Lung microvascular endothelial cell (primary cell): ENCODE data around the gene SRRD. TPM values are rescaled to one million over a fixed set of nuclear protein-coding genes. Genes with fewer than 3 reads are reported as not detected.

Experiments used
- DNase-seq, 2 donors: peaks; one replicate each; pipeline versions ENCODE4 v3.0.0 to v3.0.0-alpha.2; 2010; ENCODE audit warnings: low read depth in 2 of 2
- total RNA-seq: library from RNA; depleted of rRNA; stranded (reverse); fragments of >200 nt; gene quantifications from 2 replicates; pipeline ENCODE4 v1.2.1, GENCODE V29; 2014

The SRRD gene
- total RNA-seq, 1 donor from 2014 or later = 7.5 TPM

GRCh38 chr22:26453216-26453615, 30.5 kb upstream of the SRRD start:
- no peak for DNase-seq

DNA sequence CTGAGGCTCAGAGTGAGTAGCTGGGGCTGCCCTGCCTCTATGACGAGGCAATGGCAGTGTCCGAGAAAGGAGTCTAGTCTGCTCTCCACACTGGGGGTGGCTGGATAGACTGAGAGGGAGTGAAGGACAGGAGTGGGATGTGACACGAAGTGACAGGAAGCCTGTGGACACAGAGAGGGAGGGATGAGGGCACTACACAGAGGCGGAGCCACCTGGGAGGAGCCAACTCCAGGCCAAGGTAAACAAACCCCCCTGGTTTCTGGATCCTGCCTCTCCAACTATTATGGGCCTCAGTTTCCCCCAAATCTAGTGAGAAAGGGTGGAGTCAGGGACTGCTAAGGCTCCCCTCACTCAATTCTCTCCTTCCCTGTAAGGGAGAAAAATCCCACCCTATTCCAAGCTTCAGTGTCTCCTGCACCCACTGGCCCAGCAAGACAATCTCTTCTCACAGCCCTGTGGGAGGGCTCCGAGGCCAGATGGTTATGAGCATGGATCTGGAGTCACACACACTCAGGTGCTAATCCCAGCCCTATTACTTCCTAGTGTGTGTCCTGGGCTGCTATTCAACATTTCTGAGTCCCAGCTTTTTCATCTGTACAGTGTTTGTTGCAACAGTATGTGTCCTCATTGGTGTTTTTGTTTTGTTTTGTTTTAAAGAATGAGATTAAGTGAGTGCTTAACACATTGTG, 29.7 kb upstream of the SRRD start:
- DNase-seq = no peak

DNA sequence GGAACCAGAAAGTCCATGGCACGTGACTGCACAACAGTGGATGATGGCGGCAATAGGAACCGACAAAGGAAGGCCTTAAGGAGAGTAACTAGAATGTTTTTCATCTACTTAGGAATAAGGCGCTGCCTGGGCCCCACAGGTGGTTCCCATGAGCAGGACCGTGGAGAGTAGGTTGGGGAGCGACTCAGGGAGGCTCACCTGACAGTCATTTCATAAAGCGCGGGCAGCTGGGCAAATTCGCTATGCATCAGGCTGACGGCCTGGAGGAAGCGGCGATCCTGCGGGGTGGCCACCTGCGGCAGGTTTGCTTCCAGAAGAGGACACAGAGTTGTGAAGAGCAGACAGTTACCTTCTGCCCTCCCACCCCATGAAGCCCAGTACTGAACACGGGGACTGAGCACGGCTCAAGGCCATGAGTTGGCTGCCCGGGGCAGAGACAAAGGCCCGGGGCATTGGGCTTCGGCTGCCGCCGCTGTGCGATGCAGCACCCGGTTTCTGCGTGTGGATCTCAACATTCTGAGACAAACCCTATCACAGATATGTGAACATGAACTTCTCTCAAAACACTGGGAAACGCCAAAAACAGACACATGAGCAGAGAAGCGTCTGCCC, 25.9 kb upstream of the SRRD start:
- DNase-seq = no peak

DNA sequence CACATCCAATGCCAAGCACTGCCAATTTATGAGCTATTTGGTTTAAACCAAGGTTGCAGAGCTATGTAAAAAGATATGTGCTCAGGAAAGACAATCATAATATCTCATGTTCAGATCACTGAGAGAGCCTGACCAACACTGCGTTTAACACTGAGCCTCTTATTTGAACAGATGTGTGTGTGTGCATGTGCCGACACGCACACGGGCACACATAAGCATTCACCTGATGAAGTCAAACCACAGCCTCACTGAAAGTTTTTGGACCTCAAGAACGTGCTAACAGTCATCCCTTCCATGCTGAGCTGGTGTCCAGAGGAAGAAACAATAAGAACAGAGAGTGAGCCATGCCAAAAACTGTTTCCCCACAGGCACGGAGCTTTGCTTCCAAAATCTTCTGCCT, 23.5 kb upstream of the SRRD start:
- no peak for DNase-seq

GRCh38 chr22:26461188-26461810, 22.4 kb upstream of the SRRD start:
- peak; percentile 42 to 50 for DNase-seq

GRCh38 chr22:26462051-26462450, 21.6 kb upstream of the SRRD start:
- no peak for DNase-seq

- no peak for DNase-seq
Measured at GRCh38 chr22:26462641-26463040, 21.0 kb upstream of the SRRD start.

- DNase-seq = peak in 1 of 2 donors; percentile 62
Measured at GRCh38 chr22:26463101-26463661, 20.5 kb upstream of the SRRD start.

DNA sequence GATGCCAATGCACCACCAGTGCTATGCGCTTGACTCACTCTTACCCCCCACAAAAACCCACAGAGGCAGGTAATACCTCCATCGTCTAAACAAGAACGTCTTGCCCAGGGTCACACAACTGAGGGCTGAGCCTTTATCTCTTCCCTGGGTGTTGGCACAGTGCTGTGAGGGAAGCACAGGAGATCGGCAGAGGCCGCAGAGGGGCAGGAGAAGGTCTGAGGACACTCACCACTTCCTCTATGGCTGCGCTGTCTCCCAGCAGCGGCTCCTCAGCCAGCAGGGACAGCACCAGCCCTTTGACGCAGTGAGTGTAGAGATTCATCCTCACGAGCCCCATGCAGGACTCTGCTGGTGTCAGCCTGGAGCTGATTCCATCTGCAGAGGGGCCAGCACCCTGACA, 20.0 kb upstream of the SRRD start:
- DNase-seq = peak in 1 of 2 donors; percentile 17

GRCh38 chr22:26464312-26464711, 19.4 kb upstream of the SRRD start:
- DNase-seq = peak in 1 of 2 donors; percentile 79

- DNase-seq = no peak
Measured at GRCh38 chr22:26466196-26466595, 17.5 kb upstream of the SRRD start.

DNA sequence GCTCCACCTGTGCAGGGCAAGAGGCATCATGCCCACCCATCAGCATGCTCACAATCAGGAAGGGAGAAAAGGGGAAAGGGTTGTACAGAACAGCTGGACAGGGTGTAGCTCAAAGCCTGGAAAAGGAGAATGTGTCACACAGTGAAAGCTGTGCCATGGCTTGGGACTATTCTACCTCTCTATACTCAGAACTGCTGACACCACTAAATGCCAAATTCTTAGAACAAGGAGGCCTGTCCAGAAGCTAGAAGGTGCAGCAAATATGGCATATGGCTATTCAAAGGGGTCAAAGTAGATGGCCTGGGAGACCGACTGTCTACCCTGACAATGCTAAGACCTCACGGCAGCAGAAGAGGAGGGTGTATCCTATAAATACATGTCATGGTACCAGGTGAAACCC, 12.9 kb upstream of the SRRD start:
- DNase-seq = no peak

DNA sequence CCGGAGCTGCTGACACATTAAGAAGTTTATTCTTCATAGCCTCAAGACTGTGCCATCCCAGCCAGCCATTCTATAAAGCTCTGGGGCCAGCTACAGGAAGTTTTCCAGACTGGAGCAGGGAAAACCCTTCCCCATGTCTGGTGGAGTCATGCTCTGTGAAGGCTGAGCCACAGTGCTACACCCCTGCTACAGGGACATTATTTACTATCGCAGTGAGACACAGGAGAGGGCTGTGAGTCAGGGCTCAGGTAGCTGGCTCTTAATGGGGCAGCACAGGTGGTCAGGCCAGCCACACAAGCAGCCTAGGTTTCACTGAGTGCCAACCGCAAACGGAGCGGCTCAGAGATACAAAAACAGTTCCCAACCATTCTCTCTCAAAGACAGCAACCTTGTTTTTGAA, 12.2 kb upstream of the SRRD start:
- DNase-seq = peak; percentile 35 to 93

DNA sequence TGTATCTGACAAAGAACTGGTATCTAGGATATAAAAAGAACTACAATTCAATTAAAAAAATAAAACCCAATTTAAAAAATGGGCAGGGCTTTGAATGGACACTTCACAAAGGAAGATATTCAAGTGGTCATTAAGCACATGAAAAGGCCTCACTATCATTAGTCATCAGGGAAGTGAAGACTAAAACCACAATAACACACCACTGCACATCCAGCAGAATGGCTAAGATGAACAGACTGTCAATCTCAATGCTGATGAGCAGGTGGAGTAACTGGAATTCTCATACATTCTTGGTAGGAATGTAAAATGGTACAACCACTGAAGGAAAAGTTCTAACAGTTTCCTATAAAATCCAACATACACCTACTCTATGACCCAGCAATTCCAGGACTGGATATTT, 9.0 kb upstream of the SRRD start:
- DNase-seq = peak in 1 of 2 donors; percentile 68

GRCh38 chr22:26476705-26477340, 6.9 kb upstream of the SRRD start:
- no peak for DNase-seq

DNA sequence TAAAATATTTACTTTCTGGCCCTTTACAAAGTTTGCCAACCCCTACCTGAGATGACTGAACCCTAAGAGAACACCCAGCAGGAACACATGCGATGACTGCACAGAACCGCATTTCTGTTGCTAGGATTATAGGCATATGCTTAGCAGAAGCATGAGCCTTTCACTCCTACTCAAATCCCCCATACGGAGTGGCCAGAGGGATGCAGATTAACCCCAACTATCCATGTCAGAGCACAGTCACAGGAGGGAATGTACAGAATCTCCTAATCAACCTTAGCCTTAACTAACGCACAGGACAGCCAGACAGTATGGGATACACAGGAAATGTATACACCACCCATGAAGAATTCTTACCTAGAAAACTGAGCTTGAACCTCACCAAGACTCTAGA, 6.3 kb upstream of the SRRD start:
- no peak for DNase-seq

DNA sequence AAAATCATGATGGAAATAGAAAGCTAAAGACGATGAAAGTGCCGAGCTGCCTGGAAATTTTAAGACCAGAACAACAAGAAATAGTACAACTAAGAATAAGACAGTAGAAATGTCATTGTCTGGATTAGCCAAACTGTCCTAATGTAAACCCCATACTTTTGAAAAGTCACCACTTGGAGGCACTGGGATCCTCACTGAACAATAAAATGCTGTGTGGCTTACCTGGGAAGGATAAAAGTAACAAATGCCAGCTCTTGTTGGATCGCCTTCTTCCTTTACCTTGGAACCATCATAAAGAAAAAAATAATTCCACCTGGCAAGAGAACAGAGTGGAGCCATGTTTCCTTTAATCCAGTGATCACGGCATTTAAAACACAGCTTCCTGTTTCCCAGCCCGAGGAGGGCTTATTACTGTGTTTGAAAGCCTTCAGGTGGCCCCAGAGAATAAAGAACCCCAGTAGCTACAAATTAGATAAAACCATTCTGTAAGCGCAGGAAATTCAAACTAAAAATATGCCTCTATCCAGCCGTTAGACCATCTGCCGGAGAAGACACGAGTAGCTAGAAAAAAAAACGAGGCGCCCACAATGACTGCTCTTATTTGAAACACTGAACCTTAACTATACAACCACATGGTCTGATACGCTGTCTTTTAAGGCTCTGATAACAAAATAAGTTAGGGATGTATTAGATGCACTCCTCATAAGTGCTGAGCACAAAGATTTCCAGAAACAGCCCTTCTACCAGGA, 4.5 kb upstream of the SRRD start:
- DNase-seq = no peak

GRCh38 chr22:26479792-26480610, 3.7 kb upstream of the SRRD start:
- DNase-seq = no peak

DNA sequence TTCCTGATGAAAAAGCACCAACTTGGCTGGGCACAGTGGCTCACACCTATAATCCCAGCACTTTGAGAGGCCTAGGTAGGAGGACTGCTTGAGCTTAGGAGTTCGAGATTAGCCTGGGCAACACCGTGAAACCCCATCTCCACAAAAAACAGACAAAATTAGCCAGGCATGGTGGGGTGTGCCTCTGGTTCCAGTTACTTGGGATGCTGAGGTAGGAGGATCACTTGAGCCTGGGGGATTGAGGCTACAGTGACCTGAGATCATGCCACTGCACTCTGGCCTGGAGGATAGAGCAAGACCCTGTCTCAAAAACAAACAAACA, 3.1 kb upstream of the SRRD start:
- DNase-seq = no peak

DNA sequence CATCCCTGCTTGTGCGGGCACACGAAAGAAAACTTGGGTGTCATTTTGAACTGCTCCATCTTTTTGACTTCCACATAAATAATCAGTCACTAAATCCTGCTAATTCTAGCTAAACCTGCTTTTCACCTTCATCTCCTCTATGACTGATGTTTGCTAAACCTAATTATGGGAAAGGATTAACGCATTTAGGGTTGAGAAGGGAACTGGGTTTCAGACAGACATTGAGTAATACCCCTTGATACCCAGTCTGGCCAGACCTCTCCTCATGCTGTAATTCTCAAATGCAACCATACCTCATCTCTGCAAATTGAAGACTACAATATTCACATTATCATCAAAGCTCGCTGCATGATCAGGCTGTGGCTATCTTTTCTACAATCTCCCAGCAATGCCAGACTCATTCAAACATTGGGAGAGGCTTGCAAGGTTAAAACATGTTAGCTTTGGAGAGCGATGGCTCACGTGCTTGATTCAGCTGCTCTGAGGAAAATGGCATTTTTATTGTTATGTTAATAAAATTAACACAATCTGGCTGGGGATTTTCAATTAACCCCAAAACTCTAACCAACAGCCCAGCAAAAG, 2.5 kb upstream of the SRRD start:
- no peak for DNase-seq
